Endometrium (tissue), 2 donors: ENCODE measurements around the gene TAF1L.

ENCODE experiments used
- FAIRE-seq: peaks from 2 replicates; lab custom pipeline; 2012; peaks lifted over from hg19 to GRCh38; lab: Jason Lieb, UNC
- donor health status: control.
- donor health status: control.

TAF1L gene

DNA sequence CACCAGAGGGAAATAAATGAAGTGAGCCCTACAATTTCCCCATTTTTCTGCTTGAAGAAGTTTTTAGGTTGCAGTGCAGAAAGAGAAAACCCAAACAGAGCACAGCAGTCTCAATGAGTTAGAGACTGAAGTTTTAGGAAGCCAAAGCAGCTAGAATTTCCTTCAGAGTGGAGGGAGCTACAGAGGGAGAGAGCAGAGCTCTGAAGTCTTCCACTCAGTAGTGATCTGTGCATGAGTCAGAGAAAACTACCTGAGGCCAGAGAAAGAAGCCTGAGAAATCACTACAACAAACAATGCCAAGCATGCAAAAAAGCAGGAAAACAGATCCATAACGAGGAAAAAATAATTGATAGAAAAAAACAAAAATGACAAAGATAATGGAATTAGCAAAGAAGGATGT, 44.6 kb downstream of the TAF1L start:
- peak; percentile 18 for FAIRE-seq

DNA sequence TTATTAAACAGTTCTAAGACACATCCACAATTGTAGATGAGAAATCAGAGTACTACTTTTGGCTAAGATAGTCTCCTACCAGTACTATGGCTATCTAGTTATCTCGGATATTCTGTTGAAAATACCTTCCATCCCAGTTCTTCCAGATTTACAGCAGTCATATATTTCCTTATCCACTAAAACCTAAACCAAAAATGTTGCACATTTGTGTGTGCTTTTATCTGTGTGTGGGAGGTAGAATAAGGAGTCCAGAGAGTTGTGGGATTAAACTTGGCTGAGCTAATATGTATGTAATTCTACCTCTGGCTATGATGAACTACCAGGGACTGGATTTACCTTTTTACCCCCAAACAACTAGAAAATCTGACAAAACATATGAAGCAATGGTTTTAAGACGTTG, 45.0 kb downstream of the TAF1L start:
- no peak for FAIRE-seq

- peak; percentile 90 for FAIRE-seq
These were observed 46.3 kb downstream of the TAF1L start for GRCh38 chr9:32589083-32589723.

DNA sequence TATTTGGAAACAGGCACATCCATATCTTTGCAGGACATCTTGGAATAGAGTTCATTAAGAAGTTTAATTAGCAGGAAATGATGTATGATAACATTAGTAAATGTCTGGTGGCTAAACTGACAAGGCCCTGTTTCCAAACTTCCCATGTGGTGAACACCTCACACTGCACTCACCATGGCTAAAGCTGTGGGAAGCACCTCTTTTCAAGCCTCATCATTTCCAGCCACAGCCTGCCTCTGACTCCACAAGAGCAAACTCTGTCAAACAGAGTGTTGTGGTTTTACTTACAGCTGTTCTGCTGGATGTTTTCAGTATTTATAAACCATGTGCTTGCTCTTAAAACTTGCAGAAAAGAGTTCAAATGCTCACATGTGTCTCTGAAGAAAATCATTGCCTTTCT, 47.6 kb downstream of the TAF1L start:
- no peak for FAIRE-seq

DNA sequence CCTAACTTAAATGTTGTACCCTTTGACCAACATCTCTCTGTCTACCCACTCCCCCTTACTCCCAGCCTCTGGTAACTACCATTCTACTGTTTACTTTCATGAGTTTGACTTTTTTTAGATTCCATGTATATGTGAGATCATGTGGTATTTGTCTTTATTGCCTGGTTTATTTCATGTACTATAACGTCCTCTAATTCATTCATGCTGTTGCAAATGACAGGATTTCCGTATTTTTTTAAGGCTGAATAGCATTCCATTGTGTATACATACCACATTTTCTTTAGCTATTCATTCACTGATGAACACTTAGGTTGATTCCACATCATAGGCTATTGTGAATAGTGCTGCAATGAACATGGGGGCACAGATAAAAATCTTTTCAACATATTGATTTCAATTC, 50.7 kb downstream of the TAF1L start:
- no peak for FAIRE-seq

DNA sequence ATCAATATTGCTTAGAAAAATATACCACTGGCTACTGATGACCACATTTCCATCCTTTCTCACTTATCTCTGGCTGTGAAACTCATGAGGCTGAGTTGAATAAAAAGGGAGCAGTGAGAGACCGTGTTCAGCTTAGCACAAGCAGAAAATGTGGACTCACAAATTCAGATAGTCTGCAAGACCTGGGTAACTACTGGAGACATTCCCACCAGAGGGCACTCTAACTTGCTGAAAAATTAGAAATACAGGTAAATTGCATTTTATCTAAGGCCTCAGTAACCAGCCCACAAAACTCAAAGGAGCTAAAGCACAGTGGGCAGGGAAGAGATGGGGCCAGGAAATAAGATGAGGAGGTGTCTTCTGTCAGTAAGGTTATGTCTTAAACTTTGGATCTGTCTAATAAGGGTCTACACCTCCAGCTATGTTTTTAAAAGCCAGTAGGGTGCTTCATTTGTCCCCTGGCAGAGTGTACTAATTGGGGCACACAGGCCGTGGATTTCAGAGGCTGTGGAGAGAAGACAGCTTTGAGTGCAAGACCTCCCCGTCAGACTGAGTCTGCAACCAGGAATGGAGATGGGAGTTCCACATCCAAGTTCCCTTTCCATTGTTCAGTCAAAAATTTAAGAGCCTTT, 53.8 kb downstream of the TAF1L start:
- peak; percentile 29 for FAIRE-seq

- no peak for FAIRE-seq
These were observed 54.7 kb downstream of the TAF1L start for GRCh38 chr9:32580631-32581300.

- peak; percentile 93 for FAIRE-seq
These were observed 55.6 kb downstream of the TAF1L start for GRCh38 chr9:32579706-32580331.
